Peyer's patch (tissue), 4 donors: ENCODE data around the gene LRRK1. TPM values are rescaled to one million over a fixed set of nuclear protein-coding genes. Genes with fewer than 3 reads are reported as not detected.

ENCODE experiments used
- DNase-seq, 3 donors: peaks; one replicate each; pipeline ENCODE4 v3.0.0-alpha.2; 2017 to 2019
- H3K27ac ChIP-seq, 4 donors: fragments of 200-600 bp; sonication (generic); one replicate each; pipeline ENCODE4 v1.5.1; 2016 to 2019
- H3K27me3 ChIP-seq, 2 donors: fragments of 200-600 bp; sonication (generic); one replicate each; pipeline ENCODE4 v1.5.1; 2019
- H3K36me3 ChIP-seq, 3 donors: fragments of 200-600 bp; sonication (generic); one replicate each; pipeline ENCODE4 v1.5.1; 2016 to 2019
- H3K4me1 ChIP-seq, 4 donors: fragments of 200-600 bp; sonication (generic); one replicate each; pipeline ENCODE4 v1.5.1; 2016 to 2019
- H3K4me3 ChIP-seq, 4 donors: fragments of 200-600 bp; sonication (generic); 1 replicate in 3 of 4; 2 replicates in 1 of 4; pipeline ENCODE4 v1.5.1; 2016 to 2019; ENCODE audit warnings: mild to moderate bottlenecking in 1 of 4
- H3K9me3 ChIP-seq, 4 donors: fragments of 200-600 bp; sonication (generic); one replicate each; pipeline ENCODE4 v1.5.1; 2016 to 2019; ENCODE audit warnings: mild to moderate bottlenecking in 1 of 4
- CTCF ChIP-seq, 6 experiments: fragments of 450-650 bp in 4 of 6; fragments of 200-600 bp in 2 of 6; sonication (generic) in 1 of 6; IDR thresholded peaks; one replicate each; pipeline ENCODE4 v1.5.1; 2017 to 2019; ENCODE audit warnings: antibody characterized with exemption in 6 of 6, mild to moderate bottlenecking in 3 of 6, moderate library complexity in 1 of 6
- POLR2A ChIP-seq, 2 donors: fragments of 450-650 bp; IDR thresholded peaks; one replicate each; pipeline ENCODE4 v1.5.1; 2017; ENCODE audit warnings: antibody characterized with exemption in 2 of 2, mild to moderate bottlenecking in 2 of 2, moderate library complexity in 2 of 2
- total RNA-seq, 4 donors: library from RNA; depleted of rRNA; stranded (reverse); fragments of >200 nt; gene quantifications; one replicate each; pipeline ENCODE4 v1.1.0, GENCODE V29; 2016

Gene LRRK1
- total RNA-seq, 4 donors from 2014 or later, result 49.2 to 66.0 (median 55.5) TPM

DNA sequence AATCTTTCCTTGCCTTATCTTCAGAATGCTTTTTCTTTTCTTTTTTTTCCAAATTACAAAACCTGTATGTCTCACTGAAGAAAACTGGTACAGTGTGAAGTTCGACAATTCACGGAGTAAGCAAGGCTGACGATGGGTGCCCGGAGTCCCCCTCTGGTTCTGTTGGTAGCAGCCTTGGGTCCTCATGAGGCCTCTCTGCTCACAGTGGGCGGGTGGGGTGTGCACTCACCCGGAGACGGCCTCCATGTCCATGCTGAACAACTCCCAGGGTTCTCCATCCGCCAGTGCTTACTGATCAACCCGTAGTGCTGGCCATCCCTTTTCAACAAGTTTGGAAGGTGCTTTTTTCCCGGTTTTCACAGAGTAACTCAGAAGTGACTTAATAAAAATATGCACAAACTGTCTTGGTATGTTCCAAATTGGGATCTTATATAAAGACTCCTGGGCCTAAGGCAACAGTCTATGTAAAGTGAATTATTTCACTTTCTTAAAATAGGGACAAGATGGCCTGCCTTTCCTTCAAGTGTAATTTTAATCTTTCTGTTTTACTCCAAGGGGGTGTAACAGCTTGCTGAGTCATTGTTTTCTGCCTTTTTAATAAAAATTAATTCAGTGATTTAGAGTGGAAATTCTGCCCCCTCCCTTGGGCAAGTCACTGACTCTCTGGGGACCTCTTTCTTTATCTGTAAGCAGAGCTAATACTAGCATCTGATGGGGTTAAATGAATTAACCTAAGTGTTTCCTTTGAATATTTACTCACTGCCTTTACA is 23.7 kb downstream of the LRRK1 start:
- no peak for TF ChIP-seq POLR2A (IDR thresholded peaks at IDR 0.05)
- Histone ChIP-seq H3K9me3 (no peaks in the 10 kb centered on the region), H3K36me3 (no peaks in the 10 kb centered on the region), H3K4me3 (no peak overlapping the region), H3K27ac (no peak overlapping the region), H3K4me1 (no peaks in the 10 kb centered on the region), H3K27me3 (no peaks in the 10 kb centered on the region)
- no peak for DNase-seq

GRCh38 chr15:100944244-100944895 is 25.2 kb downstream of the LRRK1 start:
- Histone ChIP-seq H3K9me3 (no peaks in the 10 kb centered on the region), H3K36me3 (no peaks in the 10 kb centered on the region), H3K27me3 (no peaks in the 10 kb centered on the region), H3K27ac (peak overlapping the region in 1 of 4 donors; percentile 13), H3K4me1 (no peaks in the 10 kb centered on the region), H3K4me3 (no peak overlapping the region)
- DNase-seq, result no peak
- TF ChIP-seq CTCF (IDR thresholded peaks at IDR 0.05), result no peak
- no peak for TF ChIP-seq POLR2A (IDR thresholded peaks at IDR 0.05)

GRCh38 chr15:100944986-100945385 is 25.8 kb downstream of the LRRK1 start:
- Histone ChIP-seq H3K27ac (no peak overlapping the region), H3K9me3 (no peaks in the 10 kb centered on the region), H3K4me1 (no peaks in the 10 kb centered on the region), H3K36me3 (no peaks in the 10 kb centered on the region), H3K27me3 (no peaks in the 10 kb centered on the region), H3K4me3 (no peak overlapping the region)
- TF ChIP-seq POLR2A (IDR thresholded peaks at IDR 0.05), result no peak
- TF ChIP-seq CTCF (IDR thresholded peaks at IDR 0.05), result no peak
- no peak for DNase-seq

DNA sequence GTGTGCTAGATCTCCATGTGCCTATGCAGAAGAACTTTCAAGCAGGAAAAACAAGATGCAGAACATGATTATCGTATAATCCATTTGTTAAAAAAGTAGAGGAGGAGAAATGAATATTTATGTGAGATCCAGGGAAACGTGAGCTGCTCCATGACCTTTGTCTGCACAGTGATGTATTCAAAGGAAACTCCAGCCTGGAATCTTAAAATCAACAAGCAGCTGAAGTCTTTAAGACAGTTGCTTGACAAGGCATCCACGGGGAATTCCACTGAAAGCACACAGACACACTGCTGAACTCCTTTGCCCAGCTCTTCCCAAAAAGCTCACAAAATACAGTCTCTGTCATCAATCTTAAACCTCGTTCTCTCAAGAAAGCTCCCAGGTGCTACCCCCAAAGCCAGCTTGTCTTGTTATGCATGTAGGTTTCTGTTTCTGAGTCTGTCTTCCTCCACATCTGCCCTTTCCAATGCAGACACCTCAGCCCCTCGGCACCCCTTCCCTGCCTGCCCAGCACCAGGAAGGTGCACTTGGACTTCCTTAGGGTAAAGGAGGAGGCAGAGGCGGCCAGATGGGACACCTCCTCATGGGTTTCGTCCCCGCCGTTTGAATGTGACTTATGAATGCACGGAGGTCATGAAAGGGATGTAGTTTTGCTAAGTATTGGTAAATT is 28.7 kb downstream of the LRRK1 start:
- H3K27me3 ChIP-seq, result no peaks in the 10 kb centered on the region
- H3K27ac ChIP-seq, result no peak overlapping the region
- TF ChIP-seq CTCF (IDR thresholded peaks at IDR 0.05), result no peak
- TF ChIP-seq POLR2A (IDR thresholded peaks at IDR 0.05), result no peak
- no peaks in the 10 kb centered on the region for H3K9me3 ChIP-seq
- no peaks in the 10 kb centered on the region for H3K36me3 ChIP-seq
- DNase-seq, result no peak
- H3K4me1 ChIP-seq, result no peaks in the 10 kb centered on the region
- no peak overlapping the region for H3K4me3 ChIP-seq

GRCh38 chr15:100948430-100948762 is 29.2 kb downstream of the LRRK1 start:
- H3K4me1 ChIP-seq, result no peaks in the 10 kb centered on the region
- no peak for DNase-seq

More at GRCh38 chr15:100948430-100948762, 29.2 kb downstream of the LRRK1 start:
- TF ChIP-seq POLR2A (IDR thresholded peaks at IDR 0.05) (no peak), CTCF (IDR thresholded peaks at IDR 0.05) (no peak)
- no peaks in the 10 kb centered on the region for H3K36me3 ChIP-seq
- no peaks in the 10 kb centered on the region for H3K27me3 ChIP-seq
- H3K4me3 ChIP-seq, result no peak overlapping the region
- no peaks in the 10 kb centered on the region for H3K9me3 ChIP-seq
- H3K27ac ChIP-seq, result no peak overlapping the region
